SU-DHL-6 (cell line): ENCODE measurements around the gene SNRPD1.

ENCODE experiments used
- H2AFZ ChIP-seq: fragments of 200-600 bp; sonication (generic); 2 replicates; pipeline ENCODE4 v1.6.1; 2014; ENCODE audit warnings: low read depth, mild to moderate bottlenecking, moderate library complexity, mixed read lengths, antibody characterized with exemption, low read length; ENCODE audit not compliant: severe bottlenecking
- H3F3A ChIP-seq: fragments of 200-600 bp; shearing (Covaris generic); 2 replicates; pipeline ENCODE4 v1.6.0; 2016; ENCODE audit warnings: antibody characterized with exemption, mild to moderate bottlenecking; ENCODE audit not compliant: insufficient read depth
- H3K27ac ChIP-seq: fragments of 200-600 bp; sonication (generic); 2 replicates; pipeline ENCODE4 v1.5.1; 2016; ENCODE audit warnings: low read depth, mild to moderate bottlenecking, low read length, moderate library complexity, mixed read lengths
- H3K27me3 ChIP-seq: fragments of 200-600 bp; sonication (generic), shearing (Covaris generic); 2 replicates; pipeline ENCODE4 v1.6.0; 2014; ENCODE audit warnings: mild to moderate bottlenecking, low read length
- H3K36me3 ChIP-seq: fragments of 200-600 bp; sonication (generic); 2 replicates; pipeline ENCODE4 v1.6.1; 2014; ENCODE audit warnings: mild to moderate bottlenecking, low read length, mixed read lengths
- H3K4me2 ChIP-seq: fragments of 300-600, 200-600 bp; shearing (Covaris generic), sonication (generic); 2 replicates; pipeline ENCODE4 v1.6.0; 2014; ENCODE audit warnings: low read length, low read depth, mild to moderate bottlenecking; ENCODE audit not compliant: poor library complexity, severe bottlenecking
- H3K4me3 ChIP-seq: fragments of 200-600 bp; sonication (generic); 2 replicates; pipeline ENCODE4 v1.5.1; 2014; ENCODE audit warnings: antibody characterized with exemption, low read length, mild to moderate bottlenecking, mixed read lengths; ENCODE audit not compliant: insufficient read depth, poor library complexity, severe bottlenecking
- H3K79me2 ChIP-seq: fragments of 200-600 bp; sonication (generic); 2 replicates; pipeline ENCODE4 v1.6.1; 2014; ENCODE audit warnings: mild to moderate bottlenecking, low read length, moderate library complexity; ENCODE audit not compliant: insufficient read depth
- H3K9ac ChIP-seq: fragments of 200-600 bp; sonication (generic); 2 replicates; pipeline ENCODE4 v1.7.0; 2014; ENCODE audit warnings: mild to moderate bottlenecking, low read length
- H3K9me2 ChIP-seq: fragments of 200-600 bp; sonication (generic); replicated peaks from 2 replicates; pipeline ENCODE4 v1.6.1; 2014; ENCODE audit warnings: low read length; ENCODE audit not compliant: insufficient read depth
- H3K9me3 ChIP-seq: fragments of 200-600 bp; sonication (generic); 2 replicates; pipeline ENCODE4 v1.6.1; 2014; ENCODE audit warnings: low read length, mixed read lengths; ENCODE audit not compliant: insufficient read depth
- H4K20me1 ChIP-seq: fragments of 200-600 bp; sonication (generic); 2 replicates; pipeline ENCODE4 v1.6.1; 2014; ENCODE audit warnings: low read depth, mild to moderate bottlenecking, antibody characterized with exemption, low read length, moderate library complexity, mixed read lengths
- EZH2phosphoT487 ChIP-seq: fragments of 200-600 bp; sonication (generic), shearing (Covaris generic); conservative IDR thresholded peaks from 2 replicates; pipeline ENCODE4 v1.6.1; 2018; ENCODE audit warnings: mild to moderate bottlenecking, antibody characterized with exemption, low read length, moderate library complexity, mixed read lengths
- TF ChIP-seq, protein P1 (sequence below): fragments of 200-600 bp; sonication (generic); IDR thresholded peaks from one replicate; pipeline ENCODE4 v1.5.1; 2017; ENCODE audit warnings: antibody characterized with exemption, mild to moderate bottlenecking, low read length, moderate library complexity; ENCODE audit not compliant: insufficient read depth, poor library complexity, severe bottlenecking

Gene SNRPD1

DNA sequence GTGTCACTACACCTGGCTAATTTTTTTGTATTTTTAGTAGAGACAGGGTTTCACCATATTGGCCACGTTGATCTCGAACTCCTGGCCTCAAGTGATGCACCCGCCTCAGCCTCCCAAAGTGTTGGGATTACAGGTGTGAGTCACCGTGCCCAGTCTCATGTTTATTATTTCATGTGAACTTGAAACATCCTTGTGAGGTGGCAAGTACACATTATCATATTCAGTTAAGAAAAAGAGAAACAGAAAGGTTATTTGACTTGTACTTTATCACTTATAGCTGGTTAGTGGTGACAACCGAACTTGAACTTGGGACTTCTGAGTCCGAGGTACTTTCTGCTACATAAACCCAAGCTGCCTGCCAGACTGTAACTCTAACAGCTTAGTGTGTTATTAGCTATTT, 68.0 kb downstream of the SNRPD1 start:
- Histone ChIP-seq H2AFZ (no peak overlapping the region), H3K9me3 (no peaks in the 10 kb centered on the region), H3K9me2 (no peaks in the 10 kb centered on the region), H3K27ac (no peak overlapping the region), H4K20me1 (no peaks in the 10 kb centered on the region), H3K79me2 (peaks cover 24% of the 10 kb centered on the region), H3K9ac (no peak overlapping the region), H3K4me3 (no peak overlapping the region), H3K36me3 (peaks cover 24% of the 10 kb centered on the region), H3K27me3 (no peaks in the 10 kb centered on the region), H3F3A (peaks cover 6% of the 10 kb centered on the region), H3K4me2 (no peak overlapping the region)
- TF ChIP-seq, protein P1, sequence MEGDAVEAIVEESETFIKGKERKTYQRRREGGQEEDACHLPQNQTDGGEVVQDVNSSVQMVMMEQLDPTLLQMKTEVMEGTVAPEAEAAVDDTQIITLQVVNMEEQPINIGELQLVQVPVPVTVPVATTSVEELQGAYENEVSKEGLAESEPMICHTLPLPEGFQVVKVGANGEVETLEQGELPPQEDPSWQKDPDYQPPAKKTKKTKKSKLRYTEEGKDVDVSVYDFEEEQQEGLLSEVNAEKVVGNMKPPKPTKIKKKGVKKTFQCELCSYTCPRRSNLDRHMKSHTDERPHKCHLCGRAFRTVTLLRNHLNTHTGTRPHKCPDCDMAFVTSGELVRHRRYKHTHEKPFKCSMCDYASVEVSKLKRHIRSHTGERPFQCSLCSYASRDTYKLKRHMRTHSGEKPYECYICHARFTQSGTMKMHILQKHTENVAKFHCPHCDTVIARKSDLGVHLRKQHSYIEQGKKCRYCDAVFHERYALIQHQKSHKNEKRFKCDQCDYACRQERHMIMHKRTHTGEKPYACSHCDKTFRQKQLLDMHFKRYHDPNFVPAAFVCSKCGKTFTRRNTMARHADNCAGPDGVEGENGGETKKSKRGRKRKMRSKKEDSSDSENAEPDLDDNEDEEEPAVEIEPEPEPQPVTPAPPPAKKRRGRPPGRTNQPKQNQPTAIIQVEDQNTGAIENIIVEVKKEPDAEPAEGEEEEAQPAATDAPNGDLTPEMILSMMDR = no peak
- no peak for TF ChIP-seq EZH2phosphoT487

- H3K27ac ChIP-seq = peak overlapping the region; percentile 24
- peaks cover 24% of the 10 kb centered on the region for H3F3A ChIP-seq
- no peak overlapping the region for H2AFZ ChIP-seq
- TF ChIP-seq EZH2phosphoT487 = no peak
- TF ChIP-seq, protein P1 = no peak
- H4K20me1 ChIP-seq = no peaks in the 10 kb centered on the region
- peaks cover 35% of the 10 kb centered on the region for H3K79me2 ChIP-seq
- H3K4me2 ChIP-seq = peak overlapping the region; percentile 39
- no peak overlapping the region for H3K4me3 ChIP-seq
- peak overlapping the region; percentile 17 for H3K9ac ChIP-seq
- no peaks in the 10 kb centered on the region for H3K27me3 ChIP-seq
- H3K9me3 ChIP-seq = no peaks in the 10 kb centered on the region
- peaks cover 26% of the 10 kb centered on the region for H3K36me3 ChIP-seq
- no peaks in the 10 kb centered on the region for H3K9me2 ChIP-seq
These were observed 70.4 kb downstream of the SNRPD1 start for GRCh38 chr18:21682371-21683051.
